Measurements from ENCODE around the gene NUDT1.

NUDT1 gene

DNA sequence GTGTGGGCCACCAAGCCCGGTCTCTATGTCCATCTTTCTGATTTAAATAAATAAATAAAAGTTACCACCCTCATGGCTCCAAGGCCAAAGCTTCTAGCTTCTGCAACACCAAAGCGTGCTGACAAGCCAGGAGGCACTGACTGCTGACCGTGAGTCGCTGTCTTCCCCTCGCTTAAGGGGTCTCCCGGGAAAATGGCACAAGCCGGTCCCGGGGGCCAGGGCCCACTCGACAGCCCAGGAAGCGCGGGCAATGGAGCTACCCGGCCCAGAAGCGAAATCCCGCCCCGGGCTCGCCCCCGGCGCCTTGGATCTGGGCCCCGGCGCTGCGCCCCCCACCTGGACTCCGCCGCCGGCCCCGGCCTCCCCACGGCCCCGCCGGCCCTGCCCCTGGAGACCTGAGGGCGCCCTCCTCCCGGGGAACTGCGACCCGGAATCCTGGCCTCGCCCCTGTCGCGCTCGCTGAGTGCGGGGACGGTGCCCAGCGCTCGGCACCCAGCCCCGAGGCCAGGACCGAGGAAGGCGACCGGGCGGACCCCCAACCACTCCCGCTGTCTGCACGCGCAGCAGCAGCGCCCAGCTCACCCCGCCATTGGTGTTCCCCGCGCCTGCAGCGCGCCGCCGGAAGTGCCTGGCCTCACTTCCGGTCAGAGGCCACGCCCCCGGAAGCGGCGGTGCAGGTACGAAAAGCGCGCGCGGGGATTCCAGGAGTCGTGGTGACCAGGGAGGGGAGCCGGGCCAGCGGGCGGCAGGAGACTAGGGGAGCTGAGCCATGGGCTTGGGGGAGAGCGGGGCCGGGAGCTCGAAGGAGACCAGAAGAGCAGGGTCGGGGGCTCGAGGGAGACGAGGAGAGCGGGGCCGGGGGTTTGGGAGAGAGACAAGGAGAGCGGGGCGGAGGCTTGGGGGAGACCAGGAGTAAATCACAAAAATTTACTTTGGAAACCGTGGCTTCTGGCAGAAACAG, at the start of gene NUDT1, which contains the start of gene MRM2:
NUDT1 (plus strand) TSS at position 647 of the 961 bp plus-strand sequence. CDS start 2,349 bp downstream, outside the sequence.
MRM2 (minus strand) TSS at position 626 of the 961 bp plus-strand sequence; CDS start at position 590, 36 bp downstream.
- peak; percentile 90 for DNase-seq

DNA sequence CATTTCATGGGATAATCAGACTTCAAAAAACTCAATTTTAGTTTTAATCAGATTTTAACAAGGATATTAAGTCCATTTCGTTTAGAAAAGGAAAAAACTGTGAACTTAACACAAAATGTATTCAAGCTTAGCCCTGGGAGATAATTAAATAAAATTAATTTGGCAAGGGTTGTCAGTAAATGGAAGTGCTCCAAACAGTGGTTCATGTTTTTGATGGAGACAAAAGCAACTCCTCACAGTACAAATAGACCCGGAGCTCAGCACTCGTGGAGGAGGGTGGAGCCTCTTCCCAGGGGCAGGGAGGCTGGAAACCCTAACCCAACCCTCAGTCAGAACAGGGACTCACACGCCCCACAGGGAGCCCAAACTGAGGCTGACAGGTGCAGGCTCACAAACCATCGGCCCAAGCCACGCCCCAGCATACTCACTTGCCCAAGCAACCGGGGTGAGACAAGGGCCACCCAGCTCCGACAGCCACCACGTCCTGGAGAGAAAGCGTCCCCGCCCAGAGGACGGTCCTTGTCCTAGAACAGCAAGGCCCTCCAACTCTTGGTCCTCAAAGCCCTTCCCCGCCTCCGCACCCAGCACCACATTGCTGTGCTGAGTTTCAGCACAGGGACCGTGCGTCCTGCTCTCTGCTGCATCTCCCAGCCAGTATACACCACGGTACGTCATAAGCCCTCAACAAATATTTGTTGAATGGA, 49.0 kb upstream of the NUDT1 start:
- no peak for DNase-seq

DNA sequence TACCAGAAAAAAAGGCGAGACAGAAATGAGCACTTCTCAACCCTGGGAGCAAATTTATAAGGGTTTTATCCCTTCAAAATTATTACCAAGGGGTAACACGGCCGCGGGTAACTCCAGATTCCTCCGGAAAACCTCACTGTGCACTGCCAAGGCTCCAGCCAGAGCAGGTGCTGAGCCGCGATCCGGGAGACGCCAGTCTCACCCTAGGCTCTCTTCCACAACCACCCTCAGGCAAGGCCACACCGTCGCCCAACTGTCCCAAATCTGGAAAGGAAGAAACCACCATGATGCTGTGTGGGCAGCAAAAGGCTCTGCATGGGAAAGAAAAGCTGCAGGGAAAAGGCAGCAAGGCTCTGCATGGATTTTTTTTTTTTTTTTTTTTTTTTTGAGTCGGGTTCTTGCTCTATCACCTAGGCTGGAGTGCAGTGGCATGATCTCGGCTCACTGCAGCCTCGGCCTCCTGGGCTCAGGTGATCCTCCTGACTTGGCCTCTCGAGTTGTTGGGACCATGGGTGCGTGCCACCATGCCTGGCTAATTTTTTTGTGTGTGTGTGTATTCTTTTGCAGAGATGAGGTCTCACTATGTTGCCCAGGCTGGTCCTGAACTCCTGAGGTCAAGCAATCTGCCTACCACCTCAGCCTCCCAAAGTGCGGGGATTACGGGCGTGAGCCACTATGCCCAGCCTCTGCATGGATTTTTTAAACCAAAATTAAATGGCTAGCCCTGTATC, 48.3 kb upstream of the NUDT1 start:
- DNase-seq, result no peak

DNA sequence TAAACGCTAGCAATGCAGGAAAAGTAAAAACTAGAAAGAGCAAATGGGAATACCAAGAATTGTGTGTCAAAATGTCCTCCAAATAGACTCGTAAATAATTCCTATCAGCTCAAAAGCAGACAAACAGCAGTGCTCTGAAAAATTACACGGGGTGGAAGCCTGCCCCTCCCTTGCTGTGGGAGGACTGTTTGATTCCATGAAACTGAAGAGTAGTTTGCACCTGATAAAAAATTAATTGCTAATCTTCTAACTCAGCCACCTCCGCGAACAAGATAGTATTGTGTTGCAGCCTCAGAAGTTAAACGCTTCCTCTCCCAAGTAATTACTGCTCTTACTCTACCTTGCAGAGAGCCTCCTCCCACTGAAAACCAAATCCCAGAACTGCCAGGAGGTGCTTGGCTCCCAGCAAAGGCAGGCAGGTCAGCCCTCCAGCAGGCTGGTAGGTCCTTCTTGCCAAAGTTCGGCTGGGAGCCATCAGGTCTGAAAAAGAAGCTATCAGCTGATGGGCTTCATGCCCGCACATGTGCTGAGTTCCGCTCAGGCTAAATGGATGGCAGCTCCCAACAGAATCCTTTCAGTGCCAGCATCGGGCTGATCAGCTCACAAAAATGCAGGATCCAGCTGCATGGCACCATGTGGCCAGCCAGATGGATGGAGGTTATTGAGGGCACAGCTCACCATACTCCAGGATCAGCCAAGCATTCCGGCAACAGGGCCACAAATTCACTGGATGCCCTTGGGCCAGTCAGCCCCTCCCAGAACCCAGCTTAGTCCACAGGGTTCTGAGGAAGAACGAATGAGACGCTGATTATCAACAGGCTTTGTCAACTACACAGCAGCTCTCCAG, 46.4 kb upstream of the NUDT1 start:
- DNase-seq, result no peak

DNA sequence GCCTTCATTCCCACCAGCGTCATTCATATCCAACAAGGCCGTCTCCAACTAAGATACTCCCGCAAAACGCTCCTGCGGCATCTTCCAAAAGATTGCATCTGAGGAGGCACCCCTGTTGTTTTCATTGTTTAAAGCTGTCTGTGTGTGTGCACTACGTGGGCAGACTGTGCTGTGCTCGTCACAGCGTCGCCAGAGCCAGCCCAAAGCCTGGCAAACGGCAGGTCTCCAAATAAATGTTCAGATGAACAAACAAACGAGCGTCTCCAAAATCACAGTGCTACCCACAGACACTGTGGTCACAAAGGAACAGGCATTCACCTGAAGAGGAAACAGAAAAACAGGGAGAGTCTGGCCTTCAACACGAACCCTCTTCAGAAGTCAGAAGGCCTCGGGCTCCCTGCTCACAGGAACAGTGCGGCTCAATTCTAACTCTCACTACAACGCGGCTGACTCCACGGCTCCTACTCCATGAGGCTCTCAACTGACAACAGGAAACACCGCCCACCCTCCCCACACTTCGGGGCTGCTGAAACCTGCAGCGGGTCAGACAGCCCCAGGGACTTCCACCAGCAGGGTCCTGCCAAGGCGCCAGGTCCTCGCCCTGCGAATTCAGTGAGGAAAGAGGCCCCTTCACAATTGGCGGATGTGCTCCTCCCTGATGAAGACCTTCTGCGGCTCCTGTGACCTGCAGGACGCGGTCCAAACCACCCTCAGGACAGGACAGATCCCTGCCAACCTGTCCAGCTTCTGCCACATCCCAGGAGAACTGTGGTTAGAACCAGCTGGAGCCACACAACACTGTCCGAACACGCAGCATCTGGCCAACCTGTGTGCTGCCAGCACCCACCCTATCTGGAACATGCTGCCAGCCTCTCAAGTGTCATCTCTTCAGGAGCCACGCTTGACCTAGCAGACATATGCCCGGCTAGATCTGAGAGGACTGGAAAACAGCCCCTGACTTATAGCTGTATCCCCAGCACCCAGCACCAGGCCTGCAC, 45.3 kb upstream of the NUDT1 start:
- peak; percentile 55 for DNase-seq

DNA sequence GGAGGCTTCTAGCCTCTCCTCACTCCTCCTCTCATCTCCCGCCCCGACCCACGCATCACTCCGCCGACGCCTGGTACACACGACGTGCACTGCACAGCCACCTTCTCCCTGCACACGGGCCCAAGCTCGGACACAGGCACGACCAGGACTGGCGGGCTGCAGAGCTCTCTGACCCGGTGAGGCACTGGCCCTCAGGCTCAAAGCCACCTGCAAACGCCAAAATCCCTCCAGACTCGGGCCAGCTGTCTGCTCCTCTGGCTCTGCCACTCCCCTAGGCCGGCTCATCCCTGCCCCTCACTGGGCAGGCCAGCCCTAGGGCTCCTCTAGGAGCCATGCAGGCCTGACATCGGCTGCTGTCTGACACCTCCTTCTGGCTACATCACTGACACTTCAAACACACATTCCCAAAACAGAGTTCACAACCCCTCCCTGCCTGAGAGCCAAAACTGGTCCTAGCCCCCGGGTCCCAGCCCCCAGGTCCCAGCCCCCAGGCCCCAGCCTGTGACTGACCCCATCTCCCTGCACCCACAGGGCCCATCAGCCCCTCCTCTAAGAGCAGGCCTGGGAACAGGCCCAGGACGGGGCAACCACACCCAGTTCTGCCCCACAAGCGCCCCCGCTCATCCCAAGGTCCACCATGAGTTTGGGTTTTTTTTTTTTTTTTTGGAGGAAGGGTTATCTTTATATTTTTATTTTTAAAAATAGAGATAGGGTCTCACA, 44.4 kb upstream of the NUDT1 start:
- no peak for DNase-seq

DNA sequence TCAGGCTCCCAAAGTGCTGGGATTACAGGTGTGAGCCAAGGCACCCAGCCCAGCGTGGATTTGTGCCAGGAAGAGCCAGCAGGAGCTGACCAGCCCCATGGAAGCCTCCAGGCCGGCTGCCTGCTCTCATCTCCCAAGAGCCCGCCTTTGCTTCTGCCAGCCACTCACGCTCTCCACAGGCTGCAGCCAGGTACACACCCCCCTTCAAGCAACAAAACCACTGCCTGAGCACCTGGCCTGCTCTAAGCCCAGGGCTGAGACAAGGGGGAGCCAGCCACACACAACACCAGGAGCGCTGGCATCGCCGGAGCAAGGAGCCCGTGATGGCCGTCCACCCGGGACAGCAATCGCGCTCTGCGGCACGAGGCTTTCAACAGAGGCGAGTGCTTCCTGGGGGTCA, 43.8 kb upstream of the NUDT1 start:
- DNase-seq, result no peak

DNA sequence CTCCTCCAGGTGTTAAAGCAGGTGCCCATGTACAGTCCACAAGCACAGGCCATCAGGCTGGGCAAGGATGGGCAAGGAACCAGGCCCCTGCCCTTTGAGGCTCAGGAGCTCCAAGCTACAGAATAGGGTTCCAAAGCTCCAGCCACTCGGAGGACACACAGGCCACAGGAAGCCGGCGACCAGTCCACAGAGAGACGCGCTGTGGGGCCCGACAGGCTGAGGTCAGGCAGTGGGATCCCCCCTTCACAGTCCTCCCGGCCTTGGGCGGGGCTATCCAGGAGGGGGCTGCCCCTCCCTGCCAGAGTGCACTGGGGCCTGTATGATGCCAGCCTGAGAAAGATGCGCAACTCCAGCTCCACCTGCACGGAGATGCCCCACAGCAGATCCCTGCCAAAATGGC, 43.3 kb upstream of the NUDT1 start:
- DNase-seq, result no peak

DNA sequence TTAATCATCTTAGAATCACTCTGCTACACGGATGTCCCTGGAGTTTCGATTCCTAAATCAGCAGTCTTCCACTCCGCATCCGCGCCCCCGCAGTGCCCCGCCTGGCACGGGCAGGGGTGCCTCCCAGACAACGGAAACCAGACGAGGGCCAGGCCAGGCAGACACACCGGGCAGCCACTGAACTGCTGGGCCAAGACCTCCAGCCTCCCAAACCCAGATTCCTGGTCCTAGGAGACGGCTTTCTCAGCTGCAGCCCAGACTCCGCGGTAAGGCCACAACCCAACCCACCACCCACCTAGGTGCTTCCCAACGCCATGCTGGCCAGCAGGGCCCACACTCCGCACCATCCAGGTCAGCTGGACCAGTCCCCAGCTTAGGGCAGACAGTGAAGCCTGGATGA, 42.5 kb upstream of the NUDT1 start:
- DNase-seq, result no peak

DNA sequence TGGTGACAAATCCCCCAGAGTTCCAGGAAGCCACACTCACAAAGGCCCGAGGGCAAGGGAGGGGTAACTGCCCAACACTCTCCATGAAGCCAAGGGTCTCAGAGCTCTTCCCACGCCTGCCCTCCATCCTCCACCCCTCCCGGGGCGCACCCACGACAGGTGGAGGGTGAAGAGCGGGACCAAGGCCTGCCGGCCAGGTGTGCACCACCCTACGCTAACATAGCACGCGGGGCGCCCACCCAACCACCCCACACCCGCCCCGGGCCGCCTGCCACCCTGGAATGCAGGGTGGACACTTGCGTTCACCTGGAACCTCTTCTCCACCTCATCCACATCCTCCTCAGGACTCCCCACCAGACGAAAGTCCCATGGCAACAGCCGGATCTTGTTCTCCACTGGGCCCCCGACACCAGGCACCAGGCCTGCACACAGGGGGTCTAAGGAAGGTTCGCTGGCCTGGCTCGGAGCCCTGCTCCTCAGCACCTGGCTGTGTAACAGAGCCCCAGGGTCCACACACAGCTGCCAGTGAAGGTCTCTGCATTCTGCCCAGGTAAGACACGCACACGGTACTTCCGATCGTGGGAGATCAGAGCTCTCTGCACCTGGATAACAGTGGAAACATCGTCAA, 42.0 kb upstream of the NUDT1 start:
- peak; percentile 51 for DNase-seq

DNA sequence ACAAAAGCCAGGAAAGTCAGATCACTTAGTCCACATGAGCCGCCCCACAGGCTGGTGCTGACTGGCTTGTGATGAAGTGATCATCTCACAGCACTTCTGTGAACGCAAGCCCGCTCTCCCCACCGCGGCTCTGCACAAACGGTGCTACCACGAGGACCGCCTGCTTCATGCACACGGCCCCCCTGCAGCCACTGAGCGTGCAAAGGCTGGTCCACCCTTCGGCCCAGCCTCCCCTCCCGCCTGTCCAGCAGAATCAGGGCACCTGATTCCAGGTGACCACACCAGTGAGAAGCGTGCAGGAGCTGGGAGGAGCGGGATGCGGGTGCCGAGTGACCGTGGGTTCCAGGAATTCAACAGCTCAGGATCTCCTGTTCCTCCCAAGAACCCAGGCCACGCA, 41.4 kb upstream of the NUDT1 start:
- peak; percentile 59 for DNase-seq

DNA sequence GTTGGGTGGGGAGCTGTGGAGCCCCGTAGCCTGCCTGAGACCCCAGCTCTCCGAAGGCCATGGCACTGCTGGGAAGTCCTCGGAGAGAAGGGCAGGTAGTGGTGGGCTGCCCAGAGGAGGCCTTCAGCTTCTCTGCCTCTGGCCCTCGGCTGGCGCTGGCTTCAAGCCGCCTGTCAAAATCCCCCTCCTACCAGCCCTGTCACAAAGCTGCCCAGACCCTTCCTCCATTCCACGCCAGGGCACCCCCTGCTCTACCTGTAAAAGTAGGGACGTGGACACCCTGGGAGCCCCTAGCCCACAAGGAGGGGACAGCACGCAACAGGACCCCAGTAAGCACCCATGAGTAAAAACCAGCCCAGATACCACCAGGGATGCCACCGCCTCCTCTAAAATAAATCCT, 40.9 kb upstream of the NUDT1 start:
- no peak for DNase-seq

DNA sequence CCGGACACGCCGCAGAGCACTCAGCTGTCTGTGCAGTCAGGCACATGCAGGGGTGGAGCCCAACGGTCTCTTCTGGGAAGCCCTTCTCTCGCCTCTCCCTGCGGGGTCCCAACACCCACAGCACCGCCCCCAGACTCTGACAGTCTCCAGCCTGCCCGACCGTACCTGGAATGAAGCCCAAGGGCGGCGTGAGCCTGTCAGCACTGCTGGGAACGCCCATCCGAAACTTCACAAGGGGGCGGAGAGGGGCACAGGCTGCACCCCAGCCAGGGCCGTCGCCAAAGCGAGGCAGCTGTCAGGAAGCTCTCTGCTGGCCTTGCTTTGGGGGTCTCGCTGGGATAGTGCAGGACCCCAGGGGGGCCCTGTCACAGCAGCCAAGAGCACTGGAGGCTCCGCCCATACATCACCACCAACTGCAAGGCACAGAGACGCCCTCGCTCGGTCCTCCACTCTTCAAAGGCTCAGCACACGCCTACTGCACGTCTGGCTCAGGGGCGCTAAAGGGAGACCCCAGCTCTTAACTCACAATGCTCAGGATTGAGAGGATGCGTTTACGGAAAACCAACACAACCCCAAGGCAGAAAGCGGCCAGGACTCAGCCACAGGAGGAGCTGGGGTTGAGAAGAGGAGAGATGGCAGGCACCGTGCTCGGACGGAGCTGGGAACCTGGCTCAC, 40.2 kb upstream of the NUDT1 start:
- no peak for DNase-seq

DNA sequence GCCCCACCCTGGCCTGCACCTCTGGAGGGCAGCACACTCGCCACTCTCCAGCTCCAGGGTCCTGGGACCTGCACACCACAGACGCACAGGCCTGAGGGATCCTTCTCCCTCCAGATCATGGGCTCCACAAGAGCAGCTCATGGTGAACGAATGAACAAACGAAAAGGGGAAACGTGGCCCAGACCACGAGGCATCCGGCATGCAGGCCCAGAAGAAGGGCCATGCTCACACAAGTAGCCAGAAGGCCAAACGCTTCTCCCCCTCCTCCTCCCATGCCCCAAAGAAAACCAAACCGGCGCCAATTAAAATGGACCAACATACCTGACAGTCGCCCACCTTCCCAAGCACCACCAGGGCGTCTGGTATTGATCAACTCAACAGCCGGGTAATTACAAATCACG, 39.7 kb upstream of the NUDT1 start:
- no peak for DNase-seq

DNA sequence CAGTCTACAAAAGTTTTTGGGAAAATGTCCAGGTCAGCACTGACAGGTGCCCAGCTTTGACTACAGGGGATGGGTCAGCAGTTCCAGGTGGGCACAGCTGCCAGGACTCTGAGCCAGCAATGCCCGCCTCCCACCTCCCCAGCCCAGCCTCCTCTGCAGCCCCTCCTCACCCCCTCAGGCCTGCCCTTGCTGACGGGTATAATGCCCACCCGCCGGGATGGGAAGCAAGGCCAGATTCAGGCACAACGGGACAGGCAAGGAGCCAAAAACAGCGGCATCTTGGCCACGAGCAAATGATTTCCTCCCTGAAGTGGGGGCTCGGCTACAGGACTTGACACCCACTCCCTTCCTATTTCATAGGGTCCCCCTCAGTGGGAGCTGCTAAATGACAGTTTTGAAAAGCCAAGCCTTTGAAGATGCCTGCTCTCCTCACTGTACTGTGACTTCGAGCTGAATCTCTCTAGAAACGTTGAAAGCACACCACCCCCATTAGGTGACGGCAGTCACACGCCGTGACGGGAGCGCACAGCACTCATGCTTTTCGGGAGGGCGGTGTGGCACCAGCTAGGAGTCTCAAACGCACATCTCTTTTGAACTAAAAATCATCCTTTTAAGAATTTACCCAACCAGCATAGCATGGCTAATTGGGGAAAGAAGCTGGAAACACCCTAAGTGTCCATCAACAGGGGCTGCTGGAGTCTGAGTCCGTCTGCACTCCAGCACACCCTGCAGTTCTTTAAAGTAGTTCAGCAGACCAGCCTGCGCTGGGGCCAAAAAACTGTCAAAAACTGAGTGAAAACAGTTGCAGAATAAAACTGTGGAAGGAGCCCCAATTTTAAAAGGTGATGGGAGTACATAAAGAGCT, 38.9 kb upstream of the NUDT1 start:
- peak; percentile 28 for DNase-seq

DNA sequence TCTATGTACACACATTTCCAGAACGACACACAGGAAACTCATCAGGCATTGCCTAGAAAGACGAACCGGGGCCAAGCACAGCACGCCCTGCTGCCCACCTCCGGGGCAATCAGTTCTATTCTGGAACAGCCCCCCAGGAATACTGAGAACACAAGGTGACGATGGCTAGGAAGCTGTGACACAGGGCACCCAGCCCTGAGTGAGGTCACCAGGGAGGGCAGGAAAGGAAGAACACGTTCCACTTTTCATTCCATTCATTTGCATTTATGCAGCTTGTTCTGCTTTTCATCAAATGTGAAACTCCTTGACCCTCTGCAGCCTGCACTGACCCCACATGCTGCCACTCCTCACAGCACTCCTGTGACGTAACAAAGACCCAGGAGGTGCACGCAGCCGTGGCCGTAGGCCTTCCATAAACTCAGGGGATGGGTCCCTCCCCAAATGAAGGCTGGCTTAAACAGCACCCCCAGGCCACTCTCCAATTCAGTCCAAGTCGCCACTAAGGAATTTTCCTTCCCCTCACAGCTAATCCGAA, 38.2 kb upstream of the NUDT1 start:
- DNase-seq, result peak; percentile 39

DNA sequence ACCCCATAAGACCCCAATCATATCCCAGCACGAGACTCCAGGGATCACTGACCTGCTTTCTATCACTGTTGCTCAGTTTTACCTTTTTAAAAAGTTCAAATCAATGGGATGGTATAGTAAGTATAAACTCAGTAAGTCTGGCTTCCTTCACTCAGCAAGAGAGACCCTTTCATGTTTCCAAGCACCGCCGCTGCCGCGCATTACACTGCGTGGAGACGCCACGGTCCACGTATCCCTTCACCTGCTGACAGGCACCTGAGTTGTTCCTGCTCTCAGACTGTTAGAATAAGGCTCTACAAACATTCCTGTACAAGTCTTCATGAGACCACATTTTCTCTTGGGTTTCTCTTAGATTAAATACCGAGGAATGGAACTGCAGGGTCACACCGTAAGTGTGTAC, 37.6 kb upstream of the NUDT1 start:
- DNase-seq, result peak; percentile 46
